ENCODE measurements around the gene FLRT2.

The FLRT2 gene, protein sequence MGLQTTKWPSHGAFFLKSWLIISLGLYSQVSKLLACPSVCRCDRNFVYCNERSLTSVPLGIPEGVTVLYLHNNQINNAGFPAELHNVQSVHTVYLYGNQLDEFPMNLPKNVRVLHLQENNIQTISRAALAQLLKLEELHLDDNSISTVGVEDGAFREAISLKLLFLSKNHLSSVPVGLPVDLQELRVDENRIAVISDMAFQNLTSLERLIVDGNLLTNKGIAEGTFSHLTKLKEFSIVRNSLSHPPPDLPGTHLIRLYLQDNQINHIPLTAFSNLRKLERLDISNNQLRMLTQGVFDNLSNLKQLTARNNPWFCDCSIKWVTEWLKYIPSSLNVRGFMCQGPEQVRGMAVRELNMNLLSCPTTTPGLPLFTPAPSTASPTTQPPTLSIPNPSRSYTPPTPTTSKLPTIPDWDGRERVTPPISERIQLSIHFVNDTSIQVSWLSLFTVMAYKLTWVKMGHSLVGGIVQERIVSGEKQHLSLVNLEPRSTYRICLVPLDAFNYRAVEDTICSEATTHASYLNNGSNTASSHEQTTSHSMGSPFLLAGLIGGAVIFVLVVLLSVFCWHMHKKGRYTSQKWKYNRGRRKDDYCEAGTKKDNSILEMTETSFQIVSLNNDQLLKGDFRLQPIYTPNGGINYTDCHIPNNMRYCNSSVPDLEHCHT

DNA sequence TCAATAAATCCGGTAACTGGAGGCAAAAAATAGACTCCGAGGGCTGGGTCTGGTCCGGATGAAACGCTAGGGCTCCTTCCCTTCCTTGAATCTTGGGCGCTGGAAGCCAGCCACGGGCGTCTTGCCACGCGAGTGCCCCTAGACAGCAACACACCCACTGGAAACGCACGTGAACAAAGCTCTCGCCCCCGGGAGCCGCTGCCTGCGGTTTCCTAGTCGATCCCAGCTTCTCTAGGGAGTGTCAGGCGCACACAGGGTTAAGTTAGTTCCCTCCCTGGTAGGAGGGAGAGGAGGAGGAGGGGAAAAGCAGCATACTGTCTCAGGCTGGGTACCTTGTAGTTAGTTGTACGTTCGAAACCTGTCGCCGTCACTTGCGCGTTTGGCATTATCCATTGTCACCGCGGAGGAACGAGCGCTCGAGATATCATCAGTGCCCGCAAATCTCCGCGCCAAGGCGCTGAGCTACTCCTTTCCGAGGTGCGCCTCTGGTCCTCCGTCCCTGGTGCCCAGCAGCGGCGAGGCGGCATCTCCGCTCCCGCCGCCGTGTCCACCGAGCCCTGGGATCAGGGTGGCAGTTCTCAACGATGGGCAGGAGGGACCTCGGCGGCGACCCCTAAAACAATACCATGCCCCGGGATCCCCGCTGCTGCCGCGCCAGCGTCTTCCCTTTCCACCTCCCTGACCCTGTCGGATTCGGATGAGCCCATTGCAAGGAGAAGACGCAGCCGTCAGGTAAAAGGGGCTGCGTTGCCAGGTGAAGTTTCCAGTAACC lies at the start of gene FLRT2:
Gene FLRT2, plus strand, starts transcription at position 342 of the 772 bp plus-strand sequence. CDS start 91,371 bp downstream, outside the sequence.
- no peak for DNase-seq (ENCODE audit: low read depth in 2 of 2, low spot score in 1 of 2)

DNA sequence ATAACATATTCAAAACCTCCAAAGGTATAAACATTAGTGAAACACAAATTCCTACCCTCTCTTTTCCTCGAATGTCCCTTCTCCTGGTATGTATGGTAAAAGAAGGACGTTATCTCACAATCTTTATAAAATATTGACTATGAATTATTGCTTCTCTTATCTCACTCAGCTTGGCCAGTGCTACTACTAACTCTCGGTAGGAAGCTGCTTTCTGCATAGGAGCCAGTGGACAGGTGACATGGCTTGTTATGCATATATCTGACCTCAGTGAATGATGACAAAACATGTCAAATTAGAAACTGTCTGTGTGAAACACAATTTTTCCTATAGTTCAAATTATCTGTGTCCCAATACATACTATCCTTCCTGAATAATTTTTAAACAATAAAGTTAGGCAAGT lies 48.5 kb upstream of the FLRT2 start:
- DNase-seq (ENCODE audit: low read depth in 2 of 2, low spot score in 1 of 2): no peak

DNA sequence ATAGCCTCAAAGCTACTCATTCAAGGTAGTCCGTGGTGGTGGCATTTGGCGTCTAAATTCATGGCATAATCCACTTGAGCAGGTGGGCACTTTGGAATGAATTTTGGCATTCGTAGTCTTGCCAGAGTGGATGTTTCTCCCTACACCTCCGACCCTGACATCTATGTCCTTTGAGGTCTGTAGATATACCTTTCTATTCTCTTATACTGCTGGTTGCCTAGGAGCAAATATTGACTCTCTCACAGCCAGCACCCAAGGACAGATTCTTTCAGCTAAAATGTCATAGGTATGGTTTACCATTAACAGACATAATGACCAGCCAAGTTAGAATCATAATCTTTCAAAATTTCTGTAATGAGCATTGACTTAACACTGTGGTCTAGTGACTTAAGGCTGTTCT lies 47.4 kb upstream of the FLRT2 start:
- DNase-seq (ENCODE audit: low read depth in 2 of 2, low spot score in 1 of 2): no peak

DNA sequence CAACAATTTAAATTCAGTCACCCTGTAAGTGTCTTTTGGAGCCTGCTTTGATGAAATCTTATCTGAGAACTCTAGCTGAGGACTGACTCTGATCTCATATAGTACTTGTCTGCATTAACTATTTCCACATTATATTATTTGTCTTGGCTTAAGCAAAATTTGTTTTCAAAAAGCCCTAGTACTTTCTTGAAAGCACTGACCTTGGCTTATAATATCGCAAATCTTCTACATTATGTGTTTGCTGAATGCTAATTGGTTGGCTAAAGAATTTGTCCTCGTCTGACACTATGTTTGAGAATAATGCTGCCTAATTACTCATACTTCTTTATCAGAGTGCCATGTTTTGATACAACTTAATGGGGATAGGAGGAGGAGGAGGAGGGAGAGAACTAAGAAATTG lies 46.9 kb upstream of the FLRT2 start:
- DNase-seq (ENCODE audit: low read depth in 2 of 2, low spot score in 1 of 2): no peak

DNA sequence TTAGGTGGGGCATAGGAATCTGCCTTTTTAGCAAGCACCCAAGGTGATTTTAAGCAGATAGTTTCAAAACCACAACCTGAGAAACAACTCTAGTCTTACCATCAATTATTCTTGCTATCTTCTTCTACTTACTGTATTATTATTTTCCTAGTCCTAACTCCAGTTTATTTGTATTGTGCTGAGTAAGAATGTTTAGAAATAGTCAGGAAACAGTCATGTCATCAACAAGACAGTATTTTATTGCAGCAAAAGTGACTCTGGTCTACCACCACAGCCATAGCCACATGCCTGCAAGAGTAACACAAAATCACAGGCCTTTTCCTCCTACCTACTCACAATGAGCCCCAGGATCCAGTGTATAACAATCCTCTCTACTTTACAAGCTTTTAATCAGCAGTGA lies 46.3 kb upstream of the FLRT2 start:
- DNase-seq (ENCODE audit: low read depth in 2 of 2, low spot score in 1 of 2): no peak

DNA sequence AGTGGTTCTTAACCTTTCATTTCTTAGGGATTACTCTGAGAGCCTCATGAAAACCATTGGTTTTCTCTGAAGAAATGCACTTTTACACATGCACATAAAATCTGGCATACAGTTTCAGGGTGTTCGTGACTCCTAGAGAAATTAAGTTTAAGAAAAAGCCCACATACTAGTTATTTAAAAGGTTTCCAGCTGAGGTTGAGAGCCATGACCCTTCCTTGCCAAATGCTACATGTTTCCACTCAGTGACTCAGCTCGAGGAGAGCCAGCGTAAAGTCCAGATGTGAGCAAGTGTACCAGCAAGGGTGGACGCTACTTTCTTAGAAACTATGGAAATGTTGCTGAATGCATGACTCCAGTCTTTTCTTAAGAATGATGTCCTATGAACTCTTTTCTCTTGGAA lies 42.7 kb upstream of the FLRT2 start:
- DNase-seq (ENCODE audit: low read depth in 2 of 2, low spot score in 1 of 2): no peak

DNA sequence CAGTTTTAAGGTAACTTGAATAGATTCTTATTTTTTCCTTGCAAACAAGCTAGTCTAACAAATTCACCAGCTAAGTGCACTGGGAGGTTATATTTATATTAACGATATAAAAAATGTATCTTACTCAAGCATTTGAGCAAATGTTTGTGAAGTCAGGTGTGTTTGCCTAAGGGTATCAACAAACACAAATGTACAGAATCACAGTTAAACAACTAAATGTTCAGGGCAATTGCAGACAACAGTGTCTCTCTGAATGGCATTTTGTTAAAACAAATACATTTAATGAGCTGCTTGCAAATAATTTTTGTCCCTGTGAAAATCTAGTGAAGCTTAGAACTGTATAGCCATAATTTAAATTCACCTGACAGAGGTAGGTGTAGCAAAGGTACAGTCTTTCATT lies 28.2 kb upstream of the FLRT2 start:
- DNase-seq (ENCODE audit: low read depth in 2 of 2, low spot score in 1 of 2): no peak

DNA sequence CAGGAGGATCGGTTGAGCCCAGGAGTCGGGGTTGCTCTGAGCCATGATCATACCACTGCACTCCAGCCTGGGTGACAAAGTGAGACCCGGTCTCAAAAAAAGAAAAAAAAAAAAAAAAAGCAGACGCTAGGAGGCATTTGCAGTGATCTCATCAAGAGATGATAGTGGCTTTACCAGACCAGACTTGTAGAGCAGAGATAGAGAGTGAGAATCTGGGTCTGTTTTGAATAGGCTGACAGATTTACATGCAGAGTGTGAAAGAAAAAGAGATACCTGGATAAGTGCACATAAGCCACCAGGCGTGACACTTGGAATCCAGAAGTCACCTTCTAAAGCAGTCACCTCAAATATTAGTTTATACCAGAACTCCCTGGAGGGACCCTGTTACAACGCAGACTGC lies 21.1 kb upstream of the FLRT2 start:
- no peak for DNase-seq (ENCODE audit: low read depth in 2 of 2, low spot score in 1 of 2)

DNA sequence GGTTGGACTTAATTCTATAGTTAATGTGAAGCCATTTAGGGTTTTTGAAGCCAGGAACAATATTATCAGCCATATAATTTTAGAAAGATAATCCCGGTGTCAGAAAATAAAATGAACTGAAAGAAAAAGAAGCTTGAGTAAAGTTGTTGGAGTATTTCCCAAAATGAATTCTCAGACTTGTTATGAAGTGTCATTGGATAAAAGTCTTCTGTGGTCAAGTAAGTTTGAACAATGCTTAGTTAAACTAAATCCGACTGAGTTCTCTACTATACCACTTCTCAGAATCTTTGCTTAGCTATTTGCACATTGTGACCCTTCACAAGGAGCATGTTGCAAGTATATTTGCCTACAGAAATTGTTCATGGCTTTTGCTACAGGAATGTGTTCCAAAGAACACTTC lies 17.5 kb upstream of the FLRT2 start:
- DNase-seq (ENCODE audit: low read depth in 2 of 2, low spot score in 1 of 2): no peak

DNA sequence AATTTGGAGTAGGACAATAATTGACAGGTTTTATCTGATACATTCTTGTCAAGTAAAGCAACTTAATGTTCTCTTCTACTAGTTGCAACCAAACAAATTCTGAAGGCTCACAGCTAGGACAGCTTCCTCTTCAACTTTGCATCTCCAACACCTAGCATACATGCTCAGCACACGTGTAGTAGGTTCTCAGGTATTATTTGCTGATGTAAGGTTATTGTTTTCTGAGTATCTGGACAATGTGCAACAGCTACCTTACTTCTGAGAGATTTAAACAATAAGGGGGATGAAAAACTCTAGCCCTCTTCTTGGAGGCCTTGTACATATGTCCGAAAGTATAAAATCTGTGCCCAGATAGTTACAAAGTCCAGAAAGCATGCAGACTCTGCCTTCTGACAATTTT lies 15.5 kb upstream of the FLRT2 start:
- no peak for DNase-seq (ENCODE audit: low read depth in 2 of 2, low spot score in 1 of 2)

DNA sequence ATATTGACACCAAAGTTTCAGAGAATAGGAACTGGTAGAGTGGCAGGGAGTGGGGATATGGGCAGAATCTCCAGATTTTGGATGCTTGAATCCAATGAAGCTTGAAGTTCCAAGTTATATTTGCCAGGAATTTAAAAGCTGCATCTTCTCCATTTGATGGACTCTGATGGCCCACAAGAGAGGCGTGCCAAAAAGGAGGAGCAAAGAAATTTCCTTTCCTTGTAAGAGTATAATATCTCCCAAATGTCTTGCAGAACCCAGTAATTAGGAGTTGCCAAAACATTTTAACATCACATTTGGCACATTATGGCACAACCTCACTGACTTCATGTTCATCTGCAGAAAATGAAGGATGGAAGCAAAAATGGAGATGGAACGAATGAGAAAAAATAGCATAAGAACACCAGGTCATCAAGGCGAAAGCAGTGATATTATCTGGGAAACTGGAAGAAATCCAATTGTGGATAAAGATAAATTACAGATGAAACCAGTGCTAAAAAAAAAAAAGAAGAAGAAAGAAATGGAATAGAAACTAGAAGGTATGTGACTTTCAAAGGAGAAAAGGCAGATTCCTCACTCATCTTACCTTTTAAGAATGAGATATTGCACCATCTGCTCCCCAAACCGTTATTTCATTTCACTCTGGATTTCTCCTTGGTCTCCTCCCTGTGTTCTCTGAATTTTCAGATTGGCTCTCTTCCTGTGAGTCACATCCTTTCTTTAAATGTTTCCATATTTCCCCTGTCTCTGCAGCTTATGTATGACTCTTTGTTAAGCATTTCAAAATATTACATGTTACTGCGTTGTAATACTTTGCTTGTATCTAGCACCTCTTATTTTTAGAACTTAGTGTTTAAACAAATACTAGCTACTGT lies 13.5 kb upstream of the FLRT2 start:
- no peak for DNase-seq (ENCODE audit: low read depth in 2 of 2, low spot score in 1 of 2)

DNA sequence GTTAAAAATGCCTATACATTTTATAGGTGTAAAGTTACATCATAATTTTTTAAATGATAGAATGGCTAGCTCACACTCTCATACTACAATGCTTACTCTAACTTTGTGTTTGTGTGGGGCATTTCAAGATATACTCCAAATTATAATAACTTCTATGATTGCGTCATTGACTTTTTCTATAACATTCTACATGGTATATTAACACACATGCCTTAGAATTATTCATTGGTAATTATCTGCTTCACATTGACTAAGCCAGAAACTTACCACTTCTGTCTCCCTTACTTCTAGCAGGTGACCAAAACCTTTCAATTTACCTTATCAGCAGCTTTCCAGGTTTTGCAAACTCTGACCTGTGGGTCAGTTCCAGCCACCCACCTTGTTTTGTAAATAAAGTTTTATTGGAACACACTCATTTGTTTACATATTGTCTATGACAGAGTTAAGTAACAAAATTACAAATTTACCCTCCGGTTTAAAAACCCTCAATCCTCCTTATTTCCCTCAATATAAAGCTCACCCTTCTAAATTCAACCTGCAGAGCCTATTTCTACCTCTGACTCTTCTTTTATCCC lies 12.7 kb upstream of the FLRT2 start:
- DNase-seq (ENCODE audit: low read depth in 2 of 2, low spot score in 1 of 2): no peak

DNA sequence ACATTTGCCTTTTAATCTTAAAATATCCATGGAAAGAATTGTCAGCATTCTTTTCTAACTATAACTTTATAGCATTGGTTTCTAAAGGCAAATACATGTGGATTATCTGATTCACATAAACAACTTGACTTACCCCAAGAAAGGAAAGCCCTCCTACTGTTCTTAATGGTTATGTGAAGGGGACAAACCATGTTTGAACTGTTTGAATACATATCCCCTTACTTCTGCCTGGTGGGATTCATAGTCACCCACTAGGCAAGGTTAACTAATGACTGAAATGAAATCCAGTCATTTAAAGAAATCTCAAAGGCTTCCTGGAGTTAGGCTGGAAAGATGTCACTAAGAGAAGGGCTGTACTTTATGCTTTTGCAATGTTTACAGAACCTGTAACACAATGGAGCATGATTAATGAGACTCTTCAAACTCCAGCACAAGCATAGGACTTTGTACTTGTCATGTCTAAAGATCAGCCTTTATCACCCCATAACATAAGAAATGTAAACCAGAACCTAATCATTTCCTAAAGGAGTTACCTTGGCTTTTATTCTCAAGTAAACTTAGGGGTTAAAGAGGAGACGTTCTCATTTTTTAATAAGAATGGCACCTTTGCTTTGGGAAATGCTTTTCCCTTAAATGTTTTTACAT lies 10.2 kb upstream of the FLRT2 start:
- DNase-seq (ENCODE audit: low read depth in 2 of 2, low spot score in 1 of 2): no peak

DNA sequence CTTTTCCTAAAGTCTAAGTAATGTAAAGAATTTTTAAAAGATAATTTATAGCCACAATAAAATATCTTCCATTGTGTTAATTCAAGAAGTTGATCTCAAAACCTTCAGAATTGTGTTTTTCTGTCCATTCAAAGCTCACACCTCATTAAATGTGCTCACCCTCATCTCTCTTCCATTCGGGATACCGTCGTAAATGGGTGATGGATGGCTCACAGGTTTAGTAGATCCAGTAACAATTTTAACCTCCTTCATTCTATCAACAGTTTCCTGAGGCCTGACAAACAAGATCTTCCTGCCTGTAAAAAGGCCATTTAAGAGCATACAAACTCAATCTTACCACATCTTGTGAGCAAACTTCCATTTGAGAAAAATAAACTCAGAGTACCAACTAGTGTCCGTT lies 9.4 kb upstream of the FLRT2 start:
- DNase-seq (ENCODE audit: low read depth in 2 of 2, low spot score in 1 of 2): no peak

DNA sequence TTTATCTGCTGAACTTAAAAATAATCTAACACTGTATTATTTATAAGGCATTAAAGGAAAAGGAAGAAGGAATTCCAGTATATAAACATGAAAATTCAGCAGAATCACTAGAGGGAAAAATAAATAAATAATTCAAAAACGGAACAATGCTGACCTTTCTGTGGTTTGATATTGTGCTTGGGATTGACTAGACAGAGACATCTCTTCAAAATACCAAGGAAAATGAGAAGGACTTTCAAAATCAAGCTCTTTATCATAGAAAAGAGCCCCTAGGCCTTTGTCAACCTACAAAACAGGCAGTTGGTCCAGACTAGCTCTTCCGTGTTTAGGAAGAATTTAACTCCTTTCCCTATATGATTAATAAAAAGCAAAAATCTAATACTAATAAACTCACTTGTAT lies 6.3 kb upstream of the FLRT2 start:
- no peak for DNase-seq (ENCODE audit: low read depth in 2 of 2, low spot score in 1 of 2)

DNA sequence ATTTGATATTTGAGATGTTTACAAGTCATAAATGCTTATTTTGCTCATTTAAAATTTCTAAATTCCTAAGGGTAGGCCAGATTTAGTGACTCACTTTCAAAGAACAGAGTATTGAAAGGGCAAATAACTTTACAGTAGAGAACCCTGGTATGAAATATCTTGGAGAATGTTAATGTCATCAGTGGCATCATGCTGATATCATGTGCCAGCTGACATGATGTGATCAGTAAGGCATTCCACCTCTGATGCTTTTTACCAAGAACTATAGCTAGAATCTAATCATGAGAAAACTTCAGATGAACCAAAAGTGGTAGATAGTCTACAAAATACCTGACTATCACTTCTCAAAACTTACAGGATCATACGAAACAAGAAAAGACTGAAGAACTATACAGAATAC lies 2.9 kb upstream of the FLRT2 start:
- no peak for DNase-seq (ENCODE audit: low read depth in 2 of 2, low spot score in 1 of 2)

DNA sequence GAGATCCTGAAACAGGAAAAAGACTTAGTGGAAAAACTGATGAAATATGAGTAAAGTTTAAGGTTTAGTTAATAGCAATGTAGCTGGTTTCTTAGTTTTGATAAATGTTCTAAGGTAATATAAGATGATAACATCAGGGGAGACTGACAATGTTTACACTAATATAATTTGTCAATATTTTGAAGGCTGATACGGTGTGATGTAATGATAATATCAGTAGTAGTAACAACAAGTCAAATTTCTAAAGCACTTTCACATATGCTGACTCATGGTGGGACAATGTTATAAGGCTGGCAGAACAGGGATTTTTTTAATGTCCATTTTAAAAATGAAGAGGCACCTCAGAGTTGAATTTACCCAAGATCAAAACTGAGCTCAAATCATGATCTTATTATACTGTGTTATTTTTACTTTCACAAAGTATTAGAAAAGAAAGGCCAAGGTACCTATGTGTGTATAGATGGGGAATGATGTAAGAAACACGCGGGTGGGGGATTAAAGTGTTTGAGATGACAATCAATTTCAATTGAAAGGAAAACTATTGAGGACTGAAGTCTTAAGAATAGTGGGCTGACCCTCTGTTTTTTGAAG lies 2.4 kb upstream of the FLRT2 start:
- no peak for DNase-seq (ENCODE audit: low read depth in 2 of 2, low spot score in 1 of 2)

DNA sequence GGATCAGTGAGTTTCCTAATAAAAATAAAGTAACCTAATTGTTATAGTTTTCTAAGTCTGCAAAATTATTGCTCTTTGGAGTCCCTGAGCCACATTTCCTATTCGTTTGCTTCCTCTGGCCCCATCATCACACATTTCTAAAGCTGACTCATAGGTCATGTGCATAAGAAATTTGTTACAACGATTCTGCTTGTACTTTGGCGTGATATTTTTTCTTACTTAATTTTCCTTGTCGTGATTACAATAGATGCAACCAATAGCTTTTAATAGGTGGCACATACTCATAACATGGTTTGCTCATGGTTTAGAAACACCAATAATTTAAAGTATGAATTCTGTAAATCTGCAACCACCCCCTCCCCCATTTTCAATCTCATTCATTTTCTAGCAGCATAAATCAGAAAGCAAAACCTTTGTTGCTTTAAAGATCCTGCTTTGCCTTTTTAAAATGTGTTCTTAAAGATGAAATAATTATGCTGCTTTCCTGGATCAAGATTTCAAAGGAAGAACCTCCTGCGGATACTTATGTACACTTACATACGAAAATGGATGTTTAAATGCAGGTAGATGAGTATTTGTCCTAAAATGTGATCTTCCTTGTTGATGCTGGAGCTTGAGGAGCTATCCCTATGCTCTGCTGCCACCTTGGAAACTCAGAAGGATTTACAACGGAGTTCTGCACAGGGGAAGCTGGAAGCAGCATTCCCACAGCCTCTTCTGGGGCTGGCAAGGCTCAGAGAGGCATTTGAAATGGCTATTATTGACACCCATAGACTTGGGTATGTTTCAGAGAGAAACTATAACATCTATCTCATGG lies 1.7 kb upstream of the FLRT2 start:
- DNase-seq (ENCODE audit: low read depth in 2 of 2, low spot score in 1 of 2): no peak
